ENCODE measurements around the gene CAMKK2.
"Not testable (repeated sequence)": the region's sequence is repeated elsewhere in the genome, so short reads cannot be mapped to it uniquely, and the experiment has no call there.

CAMKK2 gene

GRCh38 chr12:121245031-121245430 lies 51.5 kb downstream of the CAMKK2 start:
- no peak for DNase-seq

DNA sequence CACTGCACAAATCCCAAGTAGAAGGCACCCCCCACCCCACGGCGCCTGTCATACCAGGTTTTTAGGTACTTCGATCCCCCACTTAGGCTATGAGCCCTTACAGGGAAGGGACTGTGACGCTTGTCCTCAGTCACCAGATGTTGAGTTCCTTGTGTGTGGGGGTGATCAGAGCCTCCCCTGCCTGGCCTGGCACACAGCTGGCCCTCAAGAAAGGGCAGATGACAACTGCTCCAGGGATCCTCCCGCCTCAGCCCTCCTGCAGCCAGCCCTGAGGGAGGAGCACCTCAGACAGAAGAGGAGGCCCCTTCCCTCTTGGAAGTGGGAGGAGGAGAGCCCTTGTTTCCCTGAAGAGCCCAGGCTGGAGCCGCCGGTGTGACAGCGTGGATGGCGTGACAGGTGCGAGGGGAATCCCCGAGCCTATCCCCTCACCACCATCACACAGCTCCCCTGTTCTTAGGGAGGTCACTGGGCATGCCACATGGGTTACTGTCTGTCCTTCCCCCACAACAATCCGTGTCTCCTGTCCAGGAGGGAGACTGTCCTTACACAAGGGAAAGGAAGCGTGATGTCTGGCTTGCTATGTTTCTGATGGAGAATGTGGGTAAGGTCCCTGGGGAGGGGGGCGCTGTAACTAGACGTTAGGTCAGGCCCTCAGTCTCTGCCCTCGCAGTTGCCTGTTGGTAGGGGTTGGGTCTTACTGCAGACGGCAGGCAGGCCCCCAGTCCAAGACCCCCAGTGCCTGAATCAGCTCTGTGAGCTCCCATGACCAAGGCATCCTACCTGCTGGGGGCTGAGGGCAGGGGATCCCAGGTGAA lies 55.1 kb downstream of the CAMKK2 start:
- no peak for DNase-seq

- peak; percentile 85 for DNase-seq
Observed at GRCh38 chr12:121240484-121241101, 55.9 kb downstream of the CAMKK2 start.

GRCh38 chr12:121240062-121240420 lies 56.5 kb downstream of the CAMKK2 start:
- DNase-seq: no peak

- no peak for DNase-seq
Observed at GRCh38 chr12:121239351-121240061, 57.0 kb downstream of the CAMKK2 start.

DNA sequence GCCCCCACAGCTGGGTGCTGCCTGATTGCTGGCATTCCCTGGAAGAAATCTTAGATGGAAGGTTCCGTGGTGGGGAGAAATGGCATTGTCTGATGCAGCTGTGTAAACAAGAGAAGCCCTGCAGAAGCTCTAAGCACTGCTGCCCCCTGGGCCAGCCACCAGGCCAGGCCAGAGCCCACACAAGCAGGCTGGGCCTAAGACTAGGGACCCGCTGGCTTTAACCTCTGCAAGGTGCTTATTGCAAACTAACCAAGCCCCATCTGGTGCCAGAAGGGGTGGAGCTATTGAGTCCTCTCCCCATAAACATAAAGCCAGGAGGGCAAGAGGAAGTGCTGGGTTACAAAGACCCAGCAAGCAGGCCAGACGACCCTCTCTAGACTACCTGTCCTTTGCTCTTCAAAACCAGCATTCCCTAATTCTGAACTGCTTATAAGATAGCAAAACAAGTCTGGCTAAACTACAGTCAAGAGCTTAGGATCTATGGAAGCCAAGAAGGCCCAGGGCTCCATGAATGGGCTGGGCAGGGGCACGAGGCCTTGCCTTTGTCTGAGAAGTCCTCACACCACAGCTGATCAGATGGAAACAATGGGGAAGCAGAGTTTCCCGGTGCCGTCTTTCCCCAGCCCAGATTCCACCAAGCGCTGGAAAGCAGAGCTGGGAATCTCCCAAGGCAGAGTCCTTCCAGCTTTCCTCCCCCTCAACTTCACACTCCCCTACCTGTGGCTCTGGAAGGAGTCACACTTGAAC lies 57.7 kb downstream of the CAMKK2 start:
- DNase-seq: no peak

DNA sequence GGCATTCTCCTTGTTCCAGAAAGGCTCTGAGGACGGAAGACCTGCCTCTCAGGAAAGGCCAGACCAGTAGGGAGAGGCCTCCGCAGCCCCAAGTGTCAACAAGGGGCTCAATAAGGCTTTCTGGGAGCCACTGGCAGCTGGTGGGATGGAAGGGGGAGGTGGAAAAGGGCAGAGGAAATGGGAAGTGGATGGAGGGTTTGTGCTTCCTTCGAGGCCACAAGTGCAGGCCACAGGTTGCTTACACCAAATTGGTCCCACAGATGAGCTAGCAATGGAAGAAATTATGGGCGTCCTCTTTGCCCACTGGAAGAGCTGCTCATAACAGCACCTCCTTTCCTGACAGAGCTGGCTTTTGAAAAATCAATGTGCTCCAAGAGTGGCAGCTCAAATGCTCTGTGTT lies 58.4 kb downstream of the CAMKK2 start:
- DNase-seq: no peak

- DNase-seq: no peak
Observed at GRCh38 chr12:121237415-121237814, 59.1 kb downstream of the CAMKK2 start.

GRCh38 chr12:121236776-121237175 lies 59.7 kb downstream of the CAMKK2 start:
- no peak for DNase-seq

DNA sequence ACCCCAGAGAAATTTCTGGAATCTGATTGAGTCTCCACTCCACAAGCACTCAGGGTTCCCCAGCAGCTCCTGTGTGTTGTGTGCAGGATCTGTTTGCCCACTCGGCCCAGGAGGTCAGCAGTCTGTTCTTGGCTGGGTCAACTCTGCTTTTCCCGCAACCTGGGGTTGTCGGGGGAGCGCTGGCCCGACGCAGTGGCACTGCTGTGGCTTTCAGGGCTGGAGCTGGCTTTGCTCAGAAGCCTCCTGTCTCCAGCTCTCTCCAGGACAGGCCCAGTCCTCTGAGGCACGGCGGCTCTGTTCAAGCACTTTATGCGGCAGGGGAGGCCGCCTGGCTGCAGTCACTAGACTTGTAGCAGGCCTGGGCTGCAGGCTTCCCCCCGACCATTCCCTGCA lies 62.9 kb downstream of the CAMKK2 start:
- DNase-seq: no peak

DNA sequence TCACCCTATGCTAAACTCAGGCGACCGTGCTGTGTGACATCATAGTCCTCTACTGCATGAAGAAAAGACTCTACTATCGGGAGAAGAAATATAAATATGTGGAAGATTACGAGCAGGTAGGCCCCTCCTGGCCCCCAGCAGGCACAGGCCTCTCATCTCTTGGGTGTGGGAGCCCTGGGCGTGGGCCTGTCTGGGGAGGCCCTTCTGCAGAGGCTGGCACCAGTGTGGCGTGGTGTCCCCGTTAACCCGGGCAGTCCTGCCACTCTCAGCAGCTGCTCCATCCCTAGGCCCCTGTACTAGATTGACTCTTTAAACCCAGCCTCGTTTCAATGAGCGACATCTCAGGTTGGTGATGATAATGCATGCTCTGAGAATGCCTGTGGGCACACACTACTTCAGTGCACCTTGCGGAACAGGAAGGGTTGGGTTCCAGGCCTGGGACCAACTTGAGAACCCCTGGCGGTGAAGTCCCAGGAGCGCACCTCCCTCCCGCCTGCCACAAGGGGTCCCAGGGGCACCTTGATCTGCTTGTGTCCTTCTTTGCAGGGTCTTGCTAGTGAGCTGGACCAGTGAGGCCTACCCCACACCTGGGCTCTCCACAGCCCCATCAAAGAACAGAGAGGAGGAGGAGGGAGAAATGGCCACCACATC lies 63.4 kb downstream of the CAMKK2 start:
- no peak for DNase-seq

GRCh38 chr12:121232163-121232562 lies 64.3 kb downstream of the CAMKK2 start:
- DNase-seq: no peak

DNA sequence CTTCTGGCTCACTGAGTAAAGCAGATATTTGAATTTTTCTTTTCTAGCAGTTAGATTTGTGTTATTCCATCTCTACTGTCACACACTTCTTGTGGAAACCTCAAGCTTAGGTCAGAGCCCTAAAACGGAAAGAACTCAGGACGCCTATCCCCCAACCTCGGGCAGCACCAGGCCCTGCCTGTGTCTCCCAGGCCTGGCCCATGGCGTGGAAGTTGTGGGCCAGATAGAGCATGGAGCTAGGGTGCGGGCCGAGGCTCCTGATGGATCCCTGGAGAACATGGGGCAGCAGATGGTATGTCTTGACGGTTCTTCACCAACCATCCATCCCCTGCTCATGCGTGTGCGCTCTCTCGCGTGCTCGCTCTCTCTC lies 66.0 kb downstream of the CAMKK2 start:
- no peak for DNase-seq

DNA sequence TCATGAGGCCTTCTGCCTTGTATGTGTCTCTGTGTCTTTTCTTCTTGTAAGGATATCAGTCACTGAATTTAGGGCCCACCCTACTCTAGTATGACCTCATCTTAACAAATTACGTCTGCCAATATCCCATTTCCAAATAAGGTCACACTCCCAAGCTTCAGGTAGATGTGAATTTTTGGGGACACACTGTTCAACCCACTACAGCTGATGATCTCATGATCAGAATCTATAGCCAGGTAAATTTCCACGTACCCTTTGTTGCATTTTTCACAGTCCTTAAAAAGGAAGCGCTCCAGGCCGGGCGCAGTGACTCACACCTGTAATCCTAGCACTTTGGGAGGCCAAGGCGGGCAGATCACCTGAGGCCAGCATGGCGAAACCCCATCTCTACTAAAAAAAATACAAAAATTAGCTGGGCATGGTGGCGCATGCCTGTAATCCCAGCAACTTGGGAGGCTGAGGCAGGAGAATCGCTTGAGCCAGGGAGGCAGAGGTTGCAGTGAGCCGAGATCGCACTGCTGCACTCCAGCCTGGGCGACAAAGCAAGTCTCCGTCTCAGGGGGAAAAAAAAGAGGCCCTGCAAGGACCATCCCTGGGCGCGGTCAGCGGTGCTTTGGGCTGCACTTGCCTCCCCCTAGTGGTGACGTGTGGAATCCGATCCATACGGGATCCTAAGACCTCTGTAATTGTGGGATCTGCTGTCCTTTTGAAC lies 66.5 kb downstream of the CAMKK2 start:
- DNase-seq: peak; percentile 82

- DNase-seq: no peak
Observed at GRCh38 chr12:121228919-121229665, 67.4 kb downstream of the CAMKK2 start.

DNA sequence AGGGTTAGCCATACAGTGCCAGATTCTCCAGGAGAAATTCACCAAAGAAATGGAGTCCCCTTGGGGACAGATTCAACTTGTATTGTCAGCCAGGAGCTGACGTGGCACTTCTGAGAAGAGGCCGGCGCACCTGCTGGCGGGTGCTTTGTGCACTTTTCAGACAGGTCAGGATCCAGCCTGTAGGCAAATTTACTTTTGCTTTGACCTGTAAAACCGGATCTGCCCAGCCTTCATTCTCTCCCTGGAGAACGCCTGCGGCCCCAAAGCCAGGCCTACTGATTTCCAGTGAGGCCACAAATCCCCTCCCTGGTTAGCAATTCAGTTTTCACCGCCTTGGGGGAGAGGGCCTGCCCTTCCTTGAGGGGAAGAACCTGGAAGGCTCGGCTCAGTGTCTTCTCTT lies 69.2 kb downstream of the CAMKK2 start:
- DNase-seq: no peak

DNA sequence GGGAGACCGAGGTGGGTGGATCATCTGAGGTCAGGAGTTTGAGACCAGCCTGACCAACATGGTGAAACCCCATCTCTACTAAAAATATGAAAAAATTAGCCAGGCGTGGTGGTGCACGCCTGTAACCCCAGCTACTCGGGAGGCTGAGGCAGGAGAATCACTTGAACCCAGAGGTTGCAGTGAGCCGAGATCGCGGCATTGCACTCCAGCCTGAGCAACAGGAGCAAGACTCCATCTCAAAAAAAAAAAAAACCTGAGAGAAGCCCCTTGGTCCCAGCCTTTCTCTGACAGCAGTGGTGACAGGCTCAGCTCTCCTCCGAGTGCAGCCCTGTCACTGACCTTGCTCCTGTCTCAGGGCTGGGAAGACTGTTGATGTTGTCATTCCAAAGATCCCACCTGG lies 69.6 kb downstream of the CAMKK2 start:
- not testable (repeated sequence) for DNase-seq

DNA sequence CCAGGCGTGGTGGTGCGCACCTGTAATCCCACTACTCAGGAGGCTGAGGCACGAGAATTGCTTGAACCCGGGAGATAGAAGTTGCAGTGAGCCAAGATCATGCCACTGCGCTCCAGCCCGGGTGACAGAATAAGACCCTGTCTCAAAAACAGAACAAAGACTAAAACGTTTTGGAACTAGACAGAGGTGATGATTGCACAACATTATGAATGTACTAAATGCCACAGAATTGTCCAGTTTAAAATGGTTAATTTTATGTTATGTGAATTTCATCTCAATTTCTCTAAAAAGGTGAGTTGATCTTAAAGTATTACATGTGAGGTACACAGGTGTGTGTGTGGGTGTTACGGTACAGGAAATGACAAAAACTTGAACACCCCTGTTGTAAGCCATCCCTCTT lies 70.1 kb downstream of the CAMKK2 start:
- no peak for DNase-seq

- DNase-seq: no peak
Observed at GRCh38 chr12:121224591-121224990, 71.9 kb downstream of the CAMKK2 start.

- no peak for DNase-seq
Observed at GRCh38 chr12:121223292-121224285, 72.9 kb downstream of the CAMKK2 start.

Data from activated CD8-positive, alpha-beta memory T cell treated with anti-CD3 and anti-CD28 coated beads, Interleukin-2, amount 50 U/mL, for 48 hours (primary cell).